HG02884 (cell line): ENCODE measurements around the gene TGFB1.
A peak's percentile ranks its signal among the peaks of the same experiment; 100 is the strongest.
"Not testable (repeated sequence)": the region's sequence is repeated elsewhere in the genome, so short reads cannot be mapped to it uniquely, and the experiment has no call there.

Experiments
- ATAC-seq: cut with Tn5 transposase; IDR thresholded peaks from one replicate; pipeline ENCODE4 v1.9.1; 2021; ENCODE audit warnings: mild to moderate bottlenecking, moderate library complexity; ENCODE audit not compliant: unreplicated experiment

The TGFB1 gene

DNA sequence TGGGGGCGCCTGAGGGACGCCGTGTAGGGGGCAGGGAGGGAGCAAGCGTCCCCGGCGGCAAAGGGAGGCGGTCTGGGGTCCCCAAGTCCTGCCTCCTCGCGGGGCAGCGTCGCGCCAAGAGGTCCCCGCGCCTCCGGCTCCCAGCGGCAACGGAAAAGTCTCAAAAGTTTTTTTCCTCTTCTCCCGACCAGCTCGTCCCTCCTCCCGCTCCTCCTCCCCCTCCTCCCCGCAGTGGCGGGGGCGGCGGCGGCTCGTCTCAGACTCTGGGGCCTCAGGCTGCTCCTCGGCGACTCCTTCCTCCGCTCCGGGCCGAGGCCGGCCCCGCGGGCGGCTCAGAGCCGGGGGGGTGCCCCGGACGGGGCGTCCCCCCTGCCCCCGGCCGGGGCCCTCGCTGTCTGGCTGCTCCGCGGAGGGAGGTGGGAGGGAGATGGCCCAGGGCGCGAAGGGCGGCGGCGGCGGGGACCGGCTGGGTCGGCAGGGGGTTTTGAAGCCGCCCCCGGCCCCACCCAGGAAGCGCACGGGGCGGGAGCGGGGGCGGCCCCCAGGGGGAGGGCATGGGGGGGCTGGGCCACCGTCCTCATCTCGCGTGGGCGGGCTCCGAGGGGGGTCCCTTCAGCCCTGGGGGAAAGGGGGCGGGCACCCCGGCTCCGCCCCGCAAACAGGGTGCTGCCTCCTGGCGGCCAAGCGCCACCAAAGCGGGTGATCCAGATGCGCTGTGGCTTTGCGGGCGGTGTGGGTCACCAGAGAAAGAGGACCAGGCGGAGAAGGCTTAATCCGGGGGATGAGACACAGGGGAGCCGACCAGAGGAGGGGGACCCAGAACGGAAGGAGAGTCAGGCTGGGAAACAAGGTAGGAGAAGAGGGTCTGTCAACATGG, at the start of gene TGFB1:
TSS of gene TGFB1 (minus strand) at position 457 of the 877 bp plus-strand sequence. CDS start 878 bp downstream, outside the sequence.
- no peak for ATAC-seq

DNA sequence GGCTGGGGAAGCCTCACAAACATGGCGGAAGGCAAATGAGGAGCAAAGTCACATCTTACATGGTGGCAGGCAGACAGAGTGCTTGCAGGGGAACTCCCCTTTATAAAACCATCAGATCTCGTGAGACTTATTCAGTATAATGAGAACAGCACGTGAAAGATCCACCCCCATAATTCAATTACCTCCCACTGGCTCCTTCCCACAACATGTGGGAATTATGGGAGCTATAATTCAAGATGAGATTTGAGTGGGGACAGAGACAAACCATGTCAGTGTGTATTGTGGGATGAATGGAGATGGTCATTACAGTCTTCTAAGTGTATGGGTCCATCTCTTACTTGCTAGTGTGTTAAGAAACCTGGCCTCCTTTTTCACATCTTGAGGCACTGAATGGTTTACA, 48.3 kb upstream of the TGFB1 start:
- ATAC-seq, result no peak

DNA sequence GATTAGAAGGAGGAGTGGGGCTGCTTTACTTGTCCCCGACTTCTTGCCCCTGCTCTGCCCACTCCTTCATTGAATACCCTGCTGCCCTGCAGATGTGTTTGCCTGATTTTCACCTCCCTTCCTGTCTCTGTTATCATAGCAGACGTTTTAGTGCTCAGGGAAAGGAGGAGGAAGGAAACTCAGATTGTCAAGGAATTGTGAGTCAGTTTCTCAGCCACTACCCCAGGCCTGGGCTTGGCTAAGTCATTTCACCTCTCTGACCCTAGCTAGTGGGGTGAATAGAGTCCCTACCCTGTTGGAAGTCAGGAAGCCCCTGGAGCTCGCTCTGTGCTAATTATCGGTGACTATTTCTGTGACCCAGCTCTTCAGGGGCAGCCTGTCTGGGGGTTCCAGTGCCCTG, 47.8 kb upstream of the TGFB1 start:
- ATAC-seq, result no peak

DNA sequence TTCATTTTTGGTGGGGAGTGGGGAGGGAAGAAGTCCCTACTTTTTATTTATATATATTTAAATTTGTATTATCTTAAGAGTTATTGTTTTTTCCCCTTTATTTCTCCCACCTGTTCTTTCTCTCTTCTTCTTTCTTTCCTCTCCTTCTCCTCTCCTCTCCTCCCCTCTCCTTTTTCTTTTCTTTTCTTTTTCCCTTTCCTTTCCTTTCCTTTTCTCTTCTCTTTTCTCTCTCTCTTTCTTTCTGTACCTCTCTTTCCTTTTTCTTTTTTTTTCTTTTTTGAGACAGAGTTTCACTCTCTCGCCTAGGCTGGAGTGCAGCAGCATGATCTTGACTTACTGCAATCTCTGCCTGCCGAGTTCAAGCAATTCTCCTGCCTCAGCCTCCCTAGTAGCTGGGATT, 45.8 kb upstream of the TGFB1 start:
- no peak for ATAC-seq

DNA sequence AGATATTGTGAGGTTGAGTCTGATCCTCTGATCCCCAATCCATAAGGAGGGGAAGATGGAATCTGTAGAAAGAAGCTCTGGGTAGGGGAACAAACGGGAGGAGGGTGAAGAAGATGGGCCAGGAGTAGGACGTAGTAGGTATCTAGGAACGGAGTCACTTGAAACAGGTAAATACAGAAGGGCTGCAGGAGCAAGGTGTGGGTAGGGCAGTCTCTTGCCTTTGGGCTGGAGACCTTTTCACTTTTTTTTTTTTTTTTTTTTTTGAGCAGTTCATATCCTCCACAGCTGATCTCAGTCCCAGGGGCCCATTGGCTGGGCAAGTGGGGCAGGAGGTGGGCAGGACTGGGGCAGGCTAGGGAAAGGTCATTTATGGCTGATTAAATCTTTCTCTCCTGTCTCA, 45.4 kb upstream of the TGFB1 start:
- no peak for ATAC-seq

DNA sequence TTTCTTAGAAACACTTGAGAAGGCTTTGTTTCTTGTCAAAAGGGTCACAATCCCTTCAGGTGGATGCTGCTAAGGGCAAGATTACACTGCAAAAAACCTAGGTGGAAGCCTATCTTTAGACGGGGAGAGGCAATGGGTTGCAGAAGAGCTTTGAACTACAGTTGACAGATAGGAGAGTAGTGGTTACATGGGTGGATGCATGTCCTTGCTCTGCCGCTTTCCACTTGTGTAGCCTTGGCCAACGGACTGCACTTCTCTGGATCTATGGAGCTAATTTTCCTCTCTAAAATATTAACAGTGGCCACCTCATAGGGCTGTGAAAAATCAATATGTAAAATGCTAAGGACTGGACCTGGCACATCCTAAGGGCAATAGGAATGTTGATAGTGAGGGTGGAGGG, 44.9 kb upstream of the TGFB1 start:
- no peak for ATAC-seq

DNA sequence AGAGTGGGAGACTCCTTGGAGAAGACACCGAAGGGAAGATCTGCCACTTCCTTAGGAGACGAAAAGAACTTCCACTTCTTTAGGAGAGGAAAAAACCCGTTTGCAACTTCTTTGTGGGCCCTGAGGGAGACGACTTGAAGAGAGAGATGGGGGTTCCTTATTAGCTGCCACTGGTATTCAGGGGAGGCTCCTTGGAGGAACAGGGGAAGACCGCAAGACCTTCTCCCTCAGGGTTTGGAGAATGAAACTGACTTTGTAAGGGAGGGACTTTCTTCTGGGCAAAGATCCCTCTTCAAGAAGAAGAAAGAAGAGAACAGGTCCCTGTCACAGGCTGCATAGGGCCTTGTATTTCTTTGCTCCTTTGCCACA, 44.3 kb upstream of the TGFB1 start:
- no peak for ATAC-seq

DNA sequence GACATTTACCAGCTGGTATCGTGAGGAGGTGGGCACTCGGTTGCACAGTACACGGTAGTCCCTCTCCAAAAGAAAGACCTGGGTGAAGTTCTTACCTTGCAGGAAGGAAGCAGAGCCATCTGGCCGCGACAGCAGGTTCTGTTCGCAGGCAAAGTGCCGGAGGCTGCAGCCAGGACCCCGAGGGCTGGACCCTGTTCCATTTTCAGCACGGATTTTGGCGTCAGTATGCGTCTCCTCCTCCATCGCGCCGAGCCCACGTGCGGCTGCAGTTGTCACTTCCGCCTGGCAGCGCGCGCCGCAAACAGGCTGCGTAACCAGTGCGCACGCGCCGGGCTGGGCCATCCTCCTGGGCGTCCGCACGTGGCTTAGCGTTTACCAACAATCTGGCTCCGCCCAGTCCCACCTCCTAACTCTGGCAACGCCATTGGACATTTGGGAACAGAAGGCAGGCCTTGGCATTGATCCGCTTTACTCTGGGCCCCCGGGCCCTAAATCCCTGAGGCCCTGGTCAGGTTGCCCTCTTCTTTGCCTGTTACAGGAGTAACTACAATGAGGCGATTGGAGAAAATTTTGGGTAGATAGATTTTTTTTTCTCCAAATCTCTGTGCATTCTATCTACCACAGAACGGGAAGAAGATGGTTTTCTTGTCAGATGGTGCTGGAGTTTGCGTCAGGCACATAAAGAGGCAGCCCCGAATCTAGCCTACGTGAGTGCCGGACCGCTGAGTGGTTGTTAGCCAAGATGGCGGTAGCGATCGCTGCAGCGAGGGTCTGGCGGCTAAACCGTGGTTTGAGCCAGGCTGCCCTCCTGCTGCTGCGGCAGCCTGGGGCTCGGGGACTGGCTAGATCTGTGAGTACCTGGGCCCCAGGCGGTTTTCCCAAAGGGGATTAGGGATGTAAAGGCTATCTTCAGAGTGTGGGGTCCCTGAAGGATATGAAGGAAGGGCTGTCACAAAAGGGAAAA, 43.6 kb upstream of the TGFB1 start, which contains the start of the genes BCKDHA and EXOSC5:
TSS of gene BCKDHA (plus strand) at position 733 of the 964 bp plus-strand sequence. CDS start at position 743, 10 bp downstream.
TSS of gene EXOSC5 (minus strand) at position 274 of the 964 bp plus-strand sequence. CDS start at position 243, 31 bp downstream.
- peak; percentile 89 for ATAC-seq

DNA sequence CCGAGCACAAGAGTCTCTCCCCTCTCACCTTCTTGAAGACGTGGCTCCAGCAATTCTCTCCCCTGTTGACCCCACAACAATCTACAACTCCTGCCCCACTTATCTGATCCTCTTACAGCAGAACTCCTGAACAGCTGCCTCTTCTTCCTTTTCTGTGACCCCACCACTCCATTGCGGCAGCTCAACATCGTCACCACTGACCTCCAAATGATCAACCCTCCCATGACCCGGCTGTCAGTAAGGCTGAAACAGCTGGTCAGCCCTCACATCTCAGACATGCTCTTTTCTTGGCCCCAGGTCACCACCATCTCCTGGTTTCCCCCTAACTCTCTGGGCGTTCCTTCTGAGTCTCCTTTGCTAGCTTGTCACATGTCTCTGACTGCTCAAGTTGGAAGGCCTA, 41.6 kb upstream of the TGFB1 start:
- no peak for ATAC-seq

DNA sequence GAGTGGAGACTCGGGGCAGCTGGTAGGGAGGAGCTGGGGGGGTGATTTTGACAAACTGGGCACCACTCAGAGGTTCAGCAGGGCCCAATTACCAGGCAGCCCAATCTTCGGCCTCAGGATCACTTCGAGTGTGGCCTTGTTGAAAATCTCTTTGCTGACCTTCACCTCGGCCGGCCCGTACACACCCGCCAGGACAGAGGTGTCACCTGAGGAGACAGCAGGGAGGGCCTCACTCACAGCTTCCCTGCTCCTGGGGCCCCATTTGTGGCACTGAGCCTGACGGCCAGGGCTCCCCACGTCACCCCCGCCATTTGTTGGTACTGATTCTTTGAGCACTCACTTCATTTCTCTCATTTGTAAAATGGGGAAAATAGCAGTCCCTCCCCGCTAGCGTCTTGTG, 39.1 kb upstream of the TGFB1 start:
- ATAC-seq, result no peak

DNA sequence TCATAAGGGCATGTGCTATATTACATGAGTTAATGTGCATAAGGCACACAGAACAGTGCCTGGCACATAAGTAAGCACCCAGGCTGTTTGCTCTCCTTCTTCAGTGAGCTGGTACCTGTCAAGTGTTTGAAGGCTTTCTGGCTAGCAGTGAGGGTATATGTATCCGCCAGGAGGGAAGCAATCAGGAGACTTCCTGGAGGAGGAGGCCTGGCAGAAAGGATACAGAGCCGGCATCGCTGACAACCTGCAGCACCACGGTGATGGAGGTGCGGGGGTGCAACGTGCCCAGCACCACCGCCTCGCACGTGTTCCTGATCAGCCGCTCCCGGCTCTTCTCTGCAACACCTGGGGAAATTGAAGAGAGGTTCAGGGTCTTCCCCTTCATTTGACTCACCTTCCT, 37.9 kb upstream of the TGFB1 start:
- no peak for ATAC-seq

DNA sequence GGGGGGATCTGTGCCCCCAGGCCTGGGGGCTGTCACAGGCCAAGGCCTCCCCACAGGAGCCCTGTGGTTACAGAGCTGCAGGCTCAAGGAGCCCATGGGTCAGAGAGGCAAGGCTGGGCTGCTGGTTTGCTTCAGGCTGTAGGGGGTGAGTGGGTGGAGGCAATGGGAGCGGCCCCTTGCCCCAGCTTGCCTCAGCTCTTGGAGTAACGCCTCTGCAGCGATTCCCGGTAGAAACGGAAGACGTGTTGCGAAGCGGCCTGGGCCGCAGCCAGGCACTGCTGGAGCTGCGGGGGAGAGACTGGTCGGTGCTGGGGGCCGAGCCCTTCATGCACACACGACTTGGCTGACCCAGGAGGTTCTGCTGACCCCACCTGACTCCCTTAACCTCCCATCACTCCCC, 32.7 kb upstream of the TGFB1 start:
- no peak for ATAC-seq

DNA sequence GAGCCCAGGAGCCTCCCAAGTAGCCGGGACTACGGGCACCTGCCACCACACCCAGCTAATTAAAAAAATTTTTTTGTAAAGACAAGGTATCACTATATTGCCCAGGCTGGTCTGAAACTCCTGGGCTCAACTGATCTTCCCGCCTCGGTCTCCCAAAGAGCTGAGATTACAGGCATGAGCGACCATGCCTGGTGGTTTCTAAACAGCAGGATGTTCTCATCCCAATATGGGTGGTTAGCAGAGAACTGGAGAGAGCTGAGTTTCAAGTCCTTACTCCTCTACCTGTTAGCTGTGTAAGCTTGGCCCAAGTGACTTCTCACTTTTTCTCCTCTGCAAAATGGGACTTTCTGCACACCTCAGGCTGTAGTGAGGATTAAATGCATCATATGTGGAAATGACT, 30.6 kb upstream of the TGFB1 start:
- ATAC-seq, result no peak

DNA sequence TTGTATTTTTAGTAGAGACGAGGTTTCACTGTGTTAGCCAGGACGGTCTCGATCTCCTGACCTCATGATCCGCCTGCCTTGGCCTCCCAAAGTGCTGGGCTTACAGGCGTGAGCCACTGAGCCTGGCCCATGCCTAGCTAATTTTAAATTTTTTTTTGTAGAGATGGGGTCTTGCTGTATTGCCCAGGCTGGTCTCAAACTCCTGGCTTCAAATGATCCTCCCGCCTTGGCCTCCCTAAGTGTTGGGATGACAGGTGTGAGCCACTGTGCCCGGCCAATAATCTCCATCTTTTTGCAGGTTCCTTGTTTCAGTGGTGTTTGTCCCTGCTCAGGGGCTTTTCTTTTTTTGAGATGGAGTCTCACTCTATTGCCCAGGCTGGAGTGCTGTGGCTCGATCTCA, 27.8 kb upstream of the TGFB1 start:
- ATAC-seq, result not testable (repeated sequence)

DNA sequence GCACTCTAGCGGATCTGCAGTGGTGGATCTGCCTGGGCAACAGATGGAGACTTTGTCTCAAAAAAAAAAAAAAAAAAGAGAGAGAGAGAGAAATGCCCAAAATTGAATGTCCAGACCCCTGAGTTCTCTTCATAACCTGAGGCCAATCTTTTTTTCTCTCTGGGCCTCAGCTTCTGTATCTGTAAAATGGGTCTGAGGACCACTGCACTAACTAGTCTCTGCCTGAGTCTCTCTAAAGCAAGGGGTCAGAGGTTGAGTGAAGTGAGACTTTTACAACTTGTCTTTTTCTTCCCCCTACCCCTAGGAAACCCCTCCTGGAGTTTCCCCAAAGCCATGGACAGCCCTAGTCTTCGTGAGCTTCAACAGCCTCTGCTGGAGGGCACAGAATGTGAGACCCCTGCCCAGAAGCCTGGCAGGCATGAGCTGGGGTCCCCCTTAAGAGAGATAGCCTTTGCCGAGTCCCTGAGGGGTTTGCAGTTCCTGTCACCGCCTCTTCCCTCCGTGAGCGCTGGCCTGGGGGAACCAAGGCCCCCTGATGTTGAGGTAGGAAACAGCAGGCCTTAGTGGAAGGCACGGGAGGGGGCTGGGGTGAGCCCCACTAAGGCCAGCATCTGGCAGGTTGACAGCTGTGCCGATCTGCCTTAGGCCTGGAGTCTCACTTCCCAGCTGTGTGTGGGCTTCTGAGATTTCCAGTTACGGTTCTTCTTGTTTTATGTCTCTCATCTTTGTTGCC, 24.4 kb upstream of the TGFB1 start:
- no peak for ATAC-seq

DNA sequence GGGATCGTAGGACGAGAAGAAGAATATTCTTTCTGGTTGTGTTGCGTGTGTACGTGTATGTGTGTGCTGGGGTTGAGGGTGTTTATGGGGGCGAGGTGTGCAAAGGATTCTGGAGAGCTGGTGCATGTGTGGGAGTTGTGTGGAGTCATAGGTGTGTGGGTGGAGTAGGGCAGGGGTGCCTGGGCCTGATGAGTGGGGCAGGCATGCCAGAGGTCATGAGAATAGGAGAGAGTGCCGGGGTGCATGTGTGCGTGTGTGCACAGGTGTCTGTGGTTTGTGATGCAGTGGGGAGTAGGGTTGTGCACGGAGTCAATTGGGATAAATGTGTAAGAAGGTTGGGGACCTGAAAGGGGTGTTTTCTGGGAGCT, 23.3 kb upstream of the TGFB1 start:
- ATAC-seq, result no peak

DNA sequence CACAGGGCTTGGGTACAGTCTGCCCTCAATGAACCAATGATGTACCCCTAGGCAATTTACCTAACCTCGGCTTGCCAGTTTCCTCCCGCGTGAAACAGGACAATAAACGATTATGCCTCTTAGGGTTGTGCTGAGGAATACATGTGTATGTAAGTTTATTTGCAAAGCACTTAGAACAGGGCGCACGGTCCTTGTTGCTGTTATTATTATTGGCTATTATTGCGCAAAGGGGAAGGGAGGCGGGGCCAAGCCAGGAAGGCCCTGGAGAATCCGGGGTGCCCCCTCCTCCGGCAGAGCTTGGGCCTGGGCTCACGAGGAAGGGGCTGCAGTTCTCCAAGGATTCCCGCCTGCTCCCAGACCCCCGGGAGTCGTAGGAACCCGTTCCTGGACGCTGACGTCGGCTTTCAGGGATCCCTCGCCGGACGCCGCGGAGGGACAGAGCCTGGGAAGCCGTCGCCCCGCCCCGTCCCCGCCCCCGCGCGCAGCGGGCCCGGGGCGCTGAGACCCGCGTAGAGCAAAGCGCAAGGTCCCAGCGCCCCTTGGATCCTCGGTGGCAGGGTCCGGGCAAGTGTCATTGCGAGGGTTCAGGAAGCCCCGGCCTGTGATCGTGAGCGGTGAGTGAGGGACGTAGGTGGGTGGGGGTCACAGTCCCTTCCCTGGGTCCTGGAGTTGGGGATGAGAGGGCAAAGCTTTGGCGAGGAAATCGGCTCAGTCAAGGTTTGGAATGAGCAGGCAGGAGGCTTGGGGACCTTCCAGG, 22.7 kb upstream of the TGFB1 start, which contains the start of gene TMEM91:
TSS of gene TMEM91 (plus strand) at position 293 of the 757 bp plus-strand sequence. CDS start 1,777 bp downstream, outside the sequence.
- ATAC-seq, result no peak

DNA sequence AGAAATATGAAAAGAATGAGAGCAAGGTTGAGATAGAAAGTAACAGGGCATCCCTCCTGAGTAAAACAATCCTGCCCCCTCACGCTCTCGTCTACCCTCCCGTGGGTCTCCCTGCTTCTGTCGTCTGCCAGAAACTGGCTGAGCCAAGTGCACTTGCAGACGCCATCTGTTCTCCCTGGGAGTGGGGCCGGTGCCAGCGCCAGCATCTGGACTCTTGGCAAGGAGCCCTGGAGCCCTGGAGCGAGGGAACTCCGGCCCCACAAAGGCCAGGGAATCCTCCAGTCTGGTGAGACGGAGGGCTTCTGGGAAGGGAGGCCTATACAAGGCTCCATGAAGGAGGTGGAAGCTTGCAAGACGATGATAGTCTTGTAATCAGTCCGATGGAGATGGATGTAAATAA, 20.3 kb upstream of the TGFB1 start:
- no peak for ATAC-seq

DNA sequence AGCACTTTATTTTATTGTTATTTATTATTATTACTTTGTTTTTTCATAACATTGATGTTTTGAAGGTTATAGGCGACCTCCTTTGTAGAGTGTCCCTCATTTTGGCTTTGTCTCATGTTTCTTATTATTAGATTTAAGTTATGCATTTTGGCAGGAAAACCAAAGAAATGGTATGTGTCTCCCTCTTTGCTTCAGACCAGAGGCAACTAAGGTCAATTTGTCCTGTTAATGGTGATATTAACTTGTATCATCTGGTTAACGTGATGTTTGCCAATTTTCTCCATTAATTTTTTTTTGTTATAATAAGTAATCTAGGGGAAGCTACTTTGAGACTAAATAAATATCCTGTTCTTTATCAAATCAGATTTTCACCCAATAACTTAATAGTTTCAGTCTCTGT, 18.8 kb upstream of the TGFB1 start:
- ATAC-seq, result no peak

DNA sequence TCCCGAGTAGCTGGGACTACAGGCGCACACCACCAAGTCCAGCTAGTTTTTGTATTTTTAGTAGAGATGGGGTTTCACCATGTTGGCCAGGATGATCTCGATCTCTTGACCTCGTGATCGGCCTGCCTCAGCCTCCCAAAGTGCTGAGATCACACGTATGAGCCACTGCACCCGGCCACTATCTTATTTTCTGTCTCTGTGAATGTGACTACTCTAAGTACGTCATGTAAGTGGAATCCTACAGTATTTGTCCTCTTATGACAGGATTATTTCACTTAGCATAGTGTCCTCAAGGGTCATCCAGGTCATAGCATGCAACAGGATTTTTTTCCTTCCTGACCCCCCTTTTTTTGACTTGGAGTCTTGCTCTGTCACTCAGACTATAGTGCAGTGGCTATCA, 17.8 kb upstream of the TGFB1 start:
- no peak for ATAC-seq
